Midbrain (tissue), 1 donor: ENCODE results near the gene OSM.

Source experiments
- DNase-seq: peaks from one replicate; lab custom pipeline; 2025; lab: John Stamatoyannopoulos, UW

OSM gene

GRCh38 chr22:30263883-30264282, 2.8 kb downstream of the OSM start:
- DNase-seq: no peak

DNA sequence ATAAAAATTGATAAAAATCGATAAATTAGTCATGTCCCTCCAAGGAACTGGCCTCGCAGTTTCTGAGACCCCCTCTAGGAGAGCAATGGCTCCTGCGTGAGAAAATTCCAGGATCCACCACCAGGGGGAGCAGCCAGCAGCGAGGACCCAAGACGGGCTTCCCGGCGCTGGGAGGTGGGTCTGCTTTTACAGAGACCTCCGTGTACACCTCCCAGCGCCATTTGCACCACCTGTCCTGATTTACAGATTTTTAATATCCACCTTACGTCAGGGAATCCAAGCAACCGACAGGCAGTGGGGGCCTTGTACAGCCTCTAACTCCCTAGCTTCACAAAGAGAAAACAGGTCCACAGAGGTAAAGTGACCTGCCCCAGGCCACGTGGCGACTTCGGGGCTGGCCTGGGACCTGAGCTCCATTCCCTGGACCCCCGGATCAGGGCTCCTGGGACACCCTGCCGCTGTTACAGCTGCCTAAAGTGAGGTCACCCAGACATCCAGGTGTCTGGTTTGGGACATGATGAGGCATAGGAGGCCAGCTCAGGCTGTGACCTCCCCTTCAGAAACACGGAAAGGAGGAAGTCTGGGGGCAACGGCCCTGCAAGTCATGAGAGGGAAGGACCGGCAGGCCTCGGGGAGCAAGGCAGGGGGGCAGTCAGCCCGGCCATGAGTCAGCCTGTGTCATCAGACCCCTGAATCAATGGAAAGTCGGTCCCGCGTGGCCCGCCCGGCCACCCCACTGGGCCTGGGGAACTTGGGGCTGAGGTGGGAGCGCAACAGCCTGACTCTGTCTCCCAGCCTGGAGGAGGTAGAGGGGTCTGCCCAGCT, 3.5 kb downstream of the OSM start:
- DNase-seq: peak; percentile 71

DNA sequence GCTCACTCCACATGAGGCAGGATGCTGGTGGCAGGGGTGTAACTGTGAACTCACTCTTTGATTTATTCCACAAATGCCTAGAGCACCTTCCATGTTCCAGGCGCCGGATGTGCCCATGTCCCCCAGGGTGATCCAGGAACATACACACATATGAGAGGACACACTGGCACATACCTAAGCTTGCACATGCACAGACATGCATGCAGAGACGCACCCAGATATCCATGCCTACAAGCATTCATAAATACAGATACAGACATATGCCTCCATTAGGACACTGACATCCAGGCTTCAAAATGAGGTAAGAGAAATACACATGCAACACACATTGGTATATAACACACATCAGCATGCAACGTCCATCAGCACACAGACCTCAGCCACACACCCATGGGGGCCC, 4.5 kb downstream of the OSM start:
- DNase-seq: no peak

DNA sequence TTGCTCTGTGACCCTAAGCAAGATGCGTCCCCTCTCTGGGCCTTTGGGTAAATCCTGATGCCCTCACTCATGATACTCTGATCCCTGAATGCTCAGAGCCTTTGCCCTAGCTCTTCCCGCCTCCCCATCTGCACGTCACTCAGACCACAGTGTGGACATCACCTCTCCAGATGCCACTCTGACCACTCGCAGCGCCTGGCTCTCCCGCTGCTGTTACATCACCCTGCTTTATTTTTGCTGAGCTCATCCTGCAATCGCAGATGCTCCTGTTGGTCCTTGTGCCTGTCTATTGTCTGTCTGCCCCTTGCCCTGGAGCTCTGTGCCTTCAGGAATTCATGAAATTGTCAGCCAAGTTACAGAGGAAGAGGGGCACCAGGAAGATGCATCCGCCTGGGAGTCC, 5.5 kb downstream of the OSM start:
- no peak for DNase-seq

DNA sequence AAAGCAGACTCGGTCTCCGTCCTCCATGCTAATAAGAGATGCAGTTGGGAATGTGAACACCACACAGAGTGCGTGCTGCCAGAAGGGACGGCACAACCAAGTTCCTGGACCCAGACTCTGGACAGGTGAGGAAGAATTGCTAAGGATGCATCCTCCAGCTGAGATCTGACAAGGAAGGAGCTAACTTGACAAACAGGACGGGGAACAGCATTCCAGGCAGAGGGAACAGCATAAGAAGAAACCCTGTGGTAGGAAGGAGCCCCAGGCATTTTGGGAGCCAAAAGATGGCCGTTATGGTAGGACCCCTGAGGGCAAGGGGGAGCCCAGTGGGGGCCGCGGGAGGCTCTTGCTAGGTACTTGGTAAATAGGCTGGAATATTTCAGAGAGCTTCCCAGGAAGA, 6.0 kb downstream of the OSM start:
- no peak for DNase-seq

DNA sequence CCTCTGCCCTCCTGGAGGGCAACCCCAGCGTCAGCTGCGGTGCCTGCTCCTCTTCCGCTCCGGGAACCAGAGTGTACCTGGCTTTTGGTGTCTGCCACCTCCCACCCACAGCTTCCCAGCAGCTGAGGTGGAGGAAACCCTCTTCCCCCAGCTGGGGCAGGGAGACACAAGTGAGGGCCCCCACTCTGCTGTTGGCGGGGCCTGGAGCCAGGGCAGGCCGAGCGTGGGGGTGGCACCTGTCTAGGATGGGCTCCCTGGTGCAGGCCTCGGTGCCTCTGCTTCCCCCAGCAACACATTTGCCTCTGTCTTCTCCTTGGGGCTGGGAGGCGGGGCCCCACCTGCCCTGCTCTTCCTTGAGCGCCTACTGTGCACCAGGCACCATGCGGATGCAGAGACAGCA, 6.4 kb downstream of the OSM start:
- no peak for DNase-seq

GRCh38 chr22:30254314-30254713, 12.3 kb downstream of the OSM start:
- no peak for DNase-seq

- DNase-seq: peak; percentile 25
These were observed 13.3 kb downstream of the OSM start for GRCh38 chr22:30253205-30253852.

DNA sequence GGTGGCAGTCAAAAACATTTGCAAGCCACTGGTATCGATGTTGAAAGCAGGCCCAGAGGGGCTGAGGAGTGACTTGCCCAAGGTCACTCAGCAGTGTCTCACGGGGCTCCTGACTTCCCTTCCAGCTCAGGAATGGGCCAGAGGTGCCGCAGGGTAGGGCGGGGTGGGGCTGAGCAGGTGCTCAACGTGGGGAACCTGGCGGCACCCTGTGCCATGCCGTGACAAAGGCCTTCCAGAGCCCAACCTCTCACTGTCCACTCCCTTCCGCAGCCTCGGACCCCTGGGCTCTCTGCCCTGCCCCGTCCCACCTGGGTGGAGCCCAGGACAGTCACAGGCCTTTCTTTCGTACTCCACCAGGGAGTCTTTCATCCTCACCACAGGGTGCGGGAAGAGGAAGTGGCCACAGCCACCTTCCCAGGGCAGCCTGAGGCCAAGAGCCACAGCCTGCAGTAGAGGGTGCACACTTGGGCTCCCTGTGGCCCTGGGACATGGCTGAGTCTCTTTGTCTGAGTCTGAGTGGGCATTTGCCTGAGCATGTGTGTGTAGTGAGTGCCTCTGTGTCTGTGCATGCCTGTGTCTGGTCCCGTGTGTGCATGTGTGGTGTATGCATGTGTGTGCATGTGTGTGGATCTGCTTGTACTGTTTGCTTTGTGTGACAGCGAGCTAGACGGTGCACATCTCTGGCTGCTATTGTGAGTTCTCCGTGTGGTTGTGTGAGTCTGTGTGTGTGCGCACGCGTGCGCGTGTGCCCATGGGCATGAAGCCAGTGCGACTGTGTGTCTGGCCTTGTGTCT, 14.0 kb downstream of the OSM start:
- no peak for DNase-seq

DNA sequence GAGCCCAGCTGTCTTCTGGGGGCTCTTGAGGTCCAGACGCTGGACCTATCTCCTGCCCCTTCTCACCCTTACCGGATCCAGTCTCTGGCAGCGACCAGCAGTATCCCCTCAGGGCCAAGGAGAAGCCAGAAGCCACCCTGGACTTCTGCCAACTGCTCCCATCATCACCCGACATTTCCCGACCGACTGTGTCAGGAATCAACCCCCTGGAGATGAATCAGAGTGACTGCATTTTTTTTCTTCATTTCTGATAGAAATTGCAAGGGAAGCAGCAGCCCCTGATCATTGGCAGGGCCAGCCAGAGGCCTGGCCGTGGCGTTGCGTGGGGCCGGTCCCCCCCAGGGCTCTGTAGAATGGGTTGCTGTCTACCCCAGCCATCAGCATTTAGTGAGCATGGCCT, 14.9 kb downstream of the OSM start:
- no peak for DNase-seq

GRCh38 chr22:30250661-30251267, 15.9 kb downstream of the OSM start:
- DNase-seq: no peak

- no peak for DNase-seq
These were observed 16.5 kb downstream of the OSM start for GRCh38 chr22:30250039-30250565.

- no peak for DNase-seq
These were observed 17.3 kb downstream of the OSM start for GRCh38 chr22:30249049-30250038.

- DNase-seq: no peak
These were observed 18.2 kb downstream of the OSM start for GRCh38 chr22:30248484-30248883.

DNA sequence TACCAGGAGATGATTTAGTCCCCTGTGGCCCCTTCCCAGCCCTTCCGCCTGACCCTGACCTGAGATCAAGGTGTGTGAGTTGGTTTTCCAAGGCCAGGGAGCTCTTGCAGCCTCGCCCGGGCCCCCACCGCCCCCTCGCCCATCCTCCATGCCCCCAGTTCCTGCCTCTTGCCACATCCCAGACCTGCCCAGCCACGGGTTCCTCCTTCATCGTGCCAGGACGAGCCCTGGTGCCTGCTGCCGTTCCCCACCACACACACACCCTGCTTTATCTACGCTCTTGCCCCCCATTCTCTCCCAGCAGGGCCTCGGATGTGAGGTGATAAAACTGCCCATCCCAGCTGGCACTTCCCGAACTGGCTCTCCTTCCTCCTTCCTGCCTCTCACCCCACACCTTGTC, 18.7 kb downstream of the OSM start:
- no peak for DNase-seq

GRCh38 chr22:30247561-30247960, 19.1 kb downstream of the OSM start:
- no peak for DNase-seq

- DNase-seq: no peak
These were observed 19.8 kb downstream of the OSM start for GRCh38 chr22:30246814-30247376.

GRCh38 chr22:30245985-30246813, 20.5 kb downstream of the OSM start, which contains the start of gene LIF:
LIF (minus strand) TSS chr22:30246759; CDS start chr22:30246695, 64 bp downstream.
- DNase-seq: no peak

DNA sequence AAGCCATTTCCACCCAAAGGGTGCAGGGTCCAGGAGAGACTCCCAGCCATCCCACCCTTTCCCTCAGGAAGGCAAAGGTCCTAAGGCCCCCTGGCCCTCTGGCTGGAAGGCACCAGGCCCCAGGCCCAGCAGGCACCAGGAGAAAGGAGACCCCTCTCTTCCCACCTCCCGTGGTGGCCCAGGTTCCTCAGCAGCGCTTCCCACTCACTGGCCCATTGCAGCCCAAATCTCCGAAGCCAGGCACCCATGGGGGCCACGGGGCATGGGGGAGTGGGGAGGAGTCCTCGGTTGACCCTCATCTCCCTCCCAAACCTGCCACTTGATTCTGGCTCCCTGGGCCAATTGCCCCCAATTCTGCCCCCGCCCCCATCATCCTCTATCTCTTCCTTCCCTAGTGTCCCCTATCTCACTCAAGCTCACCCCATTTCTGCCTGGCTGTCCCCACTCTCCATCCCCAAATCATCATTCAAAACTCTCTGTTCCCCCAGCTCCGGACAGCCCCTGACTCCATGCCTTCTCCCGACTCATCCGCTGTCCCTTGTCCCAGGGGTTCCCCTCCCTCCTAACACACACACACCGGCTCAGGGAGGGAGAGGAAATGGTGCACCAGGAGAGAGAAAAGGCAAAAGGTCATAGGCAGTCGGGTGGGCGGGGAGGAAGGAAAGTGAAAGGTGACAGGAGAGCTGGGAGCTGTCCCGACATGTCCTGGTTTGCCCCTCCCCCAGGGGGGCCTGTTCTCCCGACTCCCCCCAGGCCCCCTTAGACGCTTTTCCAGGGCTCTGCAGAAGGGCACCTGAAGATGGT, 21.3 kb downstream of the OSM start:
- DNase-seq: no peak
